ENCODE results near the gene LGALS14.
"Not testable (repeated sequence)": the region's sequence is repeated elsewhere in the genome, so short reads cannot be mapped to it uniquely, and the experiment has no call there.

The LGALS14 gene

DNA sequence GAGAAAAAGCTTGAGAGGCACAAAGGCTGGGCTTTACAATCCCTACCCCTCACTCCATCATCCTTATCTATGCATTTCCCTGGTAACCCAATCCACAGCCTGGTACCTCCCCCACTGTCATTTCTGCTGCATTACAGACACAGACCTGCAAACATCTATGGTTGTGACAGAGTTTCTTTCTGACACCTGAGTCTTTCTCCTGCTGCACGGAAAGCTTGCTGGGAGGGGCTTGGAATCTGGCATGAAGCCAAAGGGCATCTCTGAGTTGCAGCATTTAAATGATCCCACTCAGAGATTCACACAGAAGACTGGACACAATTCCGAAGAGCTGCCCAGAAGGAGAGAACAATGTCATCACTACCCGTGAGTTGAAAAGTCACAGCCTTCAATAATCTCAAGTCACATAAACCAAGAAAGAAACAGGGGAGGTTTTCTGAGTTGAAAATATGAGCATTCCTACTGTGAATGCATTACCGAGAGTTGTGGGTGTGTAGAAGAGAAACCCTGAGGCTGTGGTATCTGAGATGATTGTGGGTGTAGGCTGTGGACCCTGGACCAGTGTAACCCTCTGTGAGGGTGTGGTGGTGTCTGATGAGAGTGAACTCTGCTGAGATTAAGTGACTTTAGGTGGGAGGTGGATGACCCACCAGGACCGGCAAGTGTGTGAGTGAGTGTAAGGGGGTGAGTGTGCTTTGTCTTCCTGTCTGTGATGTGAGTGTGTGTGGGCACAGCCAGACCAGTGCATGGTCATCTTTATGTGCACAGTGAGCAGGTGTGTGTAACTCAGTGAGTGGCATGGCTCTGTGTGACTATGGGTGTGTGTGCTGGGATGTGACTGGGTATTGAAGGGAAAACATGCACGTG, at the start of gene LGALS14:
Gene LGALS14, plus strand, starts transcription at position 301 of the 864 bp plus-strand sequence. Its CDS starts 48 bp downstream, at position 349.
- DNase-seq = no peak

- DNase-seq = no peak
Measured at GRCh38 chr19:39655613-39656012, 48.7 kb upstream of the LGALS14 start, which contains the start of gene LGALS16. TSS of gene LGALS16 (plus strand) at chr19:39655913. CDS start at chr19:39655962, 49 bp downstream.

- no peak for DNase-seq
Measured at GRCh38 chr19:39659791-39660190, 44.5 kb upstream of the LGALS14 start.

GRCh38 chr19:39660661-39661060, 43.6 kb upstream of the LGALS14 start:
- no peak for DNase-seq

DNA sequence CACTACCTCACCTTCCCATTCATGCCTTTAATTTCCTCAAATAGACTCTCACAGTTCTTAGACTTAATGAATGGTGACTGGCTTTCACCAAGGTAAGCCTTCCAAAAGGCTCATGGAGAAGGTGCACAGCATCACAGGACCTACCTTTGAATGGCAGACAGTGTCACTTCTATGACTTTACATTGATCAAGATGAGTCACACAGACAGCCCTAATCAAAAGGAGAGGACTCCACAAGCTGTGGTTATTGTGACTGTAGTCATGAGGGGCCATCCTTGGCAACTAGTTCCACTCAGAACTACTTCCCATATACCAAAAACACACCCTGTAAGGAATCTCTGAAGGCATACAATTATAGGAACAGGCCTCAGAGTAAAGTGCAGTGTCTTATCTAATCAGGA, 42.7 kb upstream of the LGALS14 start:
- no peak for DNase-seq

DNA sequence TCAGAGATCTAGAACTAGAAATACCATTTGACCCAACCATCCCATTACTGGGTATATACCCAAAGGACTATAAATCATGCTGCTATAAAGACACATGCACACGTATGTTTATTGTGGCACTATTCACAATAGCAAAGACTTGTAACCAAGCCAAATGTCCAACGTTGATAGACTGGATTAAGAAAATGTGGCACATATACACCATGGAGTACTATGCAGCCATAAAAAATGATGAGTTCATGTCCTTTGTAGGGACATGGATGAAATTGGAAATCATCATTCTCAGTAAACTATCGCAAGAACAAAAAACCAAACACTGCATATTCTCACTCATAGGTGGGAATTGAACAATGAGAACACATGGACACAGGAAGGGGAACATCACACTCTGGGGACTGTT, 34.4 kb upstream of the LGALS14 start:
- not testable (repeated sequence) for DNase-seq

DNA sequence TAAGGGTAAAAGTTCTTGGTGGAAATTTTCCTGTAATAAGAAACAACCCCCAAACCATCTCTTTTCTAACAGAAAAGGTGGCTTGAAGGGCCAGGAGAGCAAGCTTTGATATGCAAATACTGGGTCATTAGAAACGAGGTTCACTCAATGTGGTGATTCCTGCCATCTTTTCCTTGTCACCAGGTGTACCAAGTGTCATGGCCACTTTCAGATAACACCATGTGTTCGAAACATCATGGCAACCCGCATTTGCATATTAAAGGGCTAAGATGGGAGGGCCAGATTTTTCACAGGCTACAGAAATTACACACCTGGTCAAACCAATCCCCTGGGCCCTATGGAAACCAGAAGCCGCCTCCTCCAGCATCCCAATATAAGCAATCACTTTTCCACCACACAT, 33.3 kb upstream of the LGALS14 start:
- DNase-seq = no peak

GRCh38 chr19:39671739-39672363, 32.4 kb upstream of the LGALS14 start:
- DNase-seq = peak; percentile 62

GRCh38 chr19:39672473-39672872, 31.8 kb upstream of the LGALS14 start:
- DNase-seq = no peak

- not testable (repeated sequence) for DNase-seq
Measured at GRCh38 chr19:39673862-39674261, 30.4 kb upstream of the LGALS14 start.

- no peak for DNase-seq
Measured at GRCh38 chr19:39676004-39676403, 28.3 kb upstream of the LGALS14 start.

DNA sequence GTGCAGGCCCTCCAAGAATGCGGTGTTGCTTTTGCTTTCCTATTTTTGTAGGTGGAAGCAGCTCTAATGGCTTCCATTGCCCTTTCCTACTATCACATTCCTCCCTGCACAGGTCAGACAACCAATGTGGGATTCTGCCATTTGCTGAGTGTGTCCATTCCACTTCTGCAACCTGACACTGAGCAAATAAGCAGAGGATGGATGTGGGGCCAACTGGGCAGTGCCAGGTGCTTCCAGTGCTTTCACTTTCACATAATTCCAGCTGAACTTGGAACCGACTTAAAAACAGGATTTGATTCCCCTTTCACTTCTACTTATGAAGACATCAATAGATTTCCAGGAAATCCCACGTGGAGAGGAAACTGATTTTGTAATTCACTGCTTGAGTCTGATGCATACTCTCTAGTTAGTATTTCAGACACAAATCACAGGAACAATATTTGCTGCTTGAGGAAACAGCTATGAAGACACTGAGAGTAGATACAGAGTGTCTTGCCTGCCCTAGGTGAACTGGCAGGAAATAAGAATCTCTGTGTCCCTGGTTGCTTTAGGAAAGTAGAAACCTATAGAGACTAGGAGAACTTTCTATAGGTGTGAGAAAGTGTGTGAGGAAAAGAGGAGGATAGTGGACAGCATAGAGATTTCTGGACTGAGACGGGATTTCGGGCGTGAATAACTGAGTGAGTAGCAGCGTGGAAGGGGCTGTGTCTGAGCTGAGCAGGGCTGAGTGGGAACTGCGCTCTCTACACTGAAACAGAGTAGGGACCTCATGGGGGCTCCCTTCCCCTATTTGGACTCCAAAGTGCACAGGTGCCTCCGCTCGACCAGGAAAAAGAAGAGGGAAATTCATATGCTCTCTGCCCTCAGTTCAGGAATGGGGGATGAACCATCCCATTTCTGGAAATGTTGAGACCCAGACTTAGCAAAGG, 26.1 kb upstream of the LGALS14 start:
- no peak for DNase-seq

- DNase-seq = peak; percentile 27
Measured at GRCh38 chr19:39679056-39679790, 25.1 kb upstream of the LGALS14 start.

- peak; percentile 7 for DNase-seq
Measured at GRCh38 chr19:39679791-39680168, 24.5 kb upstream of the LGALS14 start.

- DNase-seq = no peak
Measured at GRCh38 chr19:39680593-39680992, 23.7 kb upstream of the LGALS14 start.

DNA sequence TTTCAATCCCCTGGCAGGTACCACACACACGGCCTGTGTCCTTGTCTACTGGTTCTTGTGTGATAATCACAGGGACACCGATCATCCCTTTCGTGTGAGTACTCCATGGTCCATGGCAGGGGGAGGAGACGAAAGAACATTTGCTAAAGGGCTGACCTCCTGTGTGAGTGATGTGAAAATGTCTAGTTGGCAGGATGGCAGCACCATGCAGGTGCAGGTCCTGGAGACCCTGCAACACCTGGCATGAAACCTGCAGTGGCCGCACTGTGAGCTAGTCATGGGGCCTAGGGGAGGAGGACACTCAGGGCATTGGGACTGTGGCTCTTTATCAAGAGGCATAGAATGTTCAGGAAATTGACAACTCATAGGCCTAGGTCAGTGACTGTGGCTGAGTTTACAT, 22.9 kb upstream of the LGALS14 start:
- no peak for DNase-seq

- DNase-seq = no peak
Measured at GRCh38 chr19:39684267-39684666, 20.0 kb upstream of the LGALS14 start.

GRCh38 chr19:39686739-39687138, 17.5 kb upstream of the LGALS14 start:
- DNase-seq = no peak

- DNase-seq = not testable (repeated sequence)
Measured at GRCh38 chr19:39688637-39689036, 15.6 kb upstream of the LGALS14 start.

DNA sequence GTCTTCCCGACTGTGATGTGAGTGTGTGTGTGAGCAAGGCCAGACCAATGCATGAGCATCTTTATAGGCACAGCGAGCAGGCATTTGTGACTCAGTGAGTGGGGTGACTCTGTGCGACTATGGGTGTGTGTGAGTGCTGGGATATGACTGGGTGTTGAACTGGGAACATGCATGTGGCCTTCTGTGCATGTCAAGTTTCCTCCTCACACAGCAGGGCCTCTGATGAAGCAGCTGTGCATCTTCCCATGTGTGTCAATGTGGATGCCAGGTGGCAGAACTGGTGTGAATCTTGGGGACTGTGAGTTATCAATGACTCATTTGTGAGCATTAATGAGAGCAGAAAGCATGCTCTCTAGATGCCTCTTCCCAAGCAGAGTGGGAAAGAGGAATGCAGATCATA, 12.1 kb upstream of the LGALS14 start:
- no peak for DNase-seq

DNA sequence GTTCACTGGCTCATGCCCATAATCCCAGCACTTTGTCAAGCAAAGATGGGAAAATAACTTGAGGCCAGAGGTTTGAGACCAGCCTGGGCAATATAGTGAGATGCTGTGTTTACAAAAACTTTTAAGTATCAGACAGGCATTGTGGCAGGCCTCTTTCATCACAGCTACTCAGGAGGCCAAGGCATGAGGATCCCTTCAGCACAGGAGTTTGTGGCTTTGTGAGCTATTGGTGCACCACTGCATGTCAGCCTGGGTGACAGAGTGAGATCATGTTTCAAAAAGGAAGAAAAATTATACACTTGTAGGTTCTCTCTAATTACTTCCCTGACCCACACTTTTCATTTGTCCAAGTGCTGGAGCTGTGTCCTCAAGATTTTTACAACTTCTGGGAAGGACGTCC, 11.5 kb upstream of the LGALS14 start:
- DNase-seq = no peak

DNA sequence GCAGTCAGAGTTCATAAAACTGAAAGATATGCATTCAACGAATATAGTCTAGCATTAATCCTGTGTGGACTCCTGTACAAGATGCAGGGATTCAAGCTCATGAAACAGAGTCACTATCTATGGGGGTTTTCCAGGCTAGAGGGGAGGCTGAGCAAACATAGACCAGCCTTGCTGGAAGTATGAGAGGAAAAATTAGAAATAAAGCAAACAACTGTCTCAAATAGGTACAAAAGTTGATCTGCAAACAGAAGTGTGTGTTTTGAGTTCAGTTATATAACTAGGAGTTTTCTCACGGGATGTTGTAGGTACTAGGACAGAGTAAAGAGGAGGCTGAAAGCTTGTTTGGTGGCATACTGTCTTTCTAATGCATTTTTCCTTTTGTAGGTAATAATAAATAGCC, 8.5 kb upstream of the LGALS14 start:
- no peak for DNase-seq
